ENCODE measurements around the gene TWIST2. TPM values are rescaled to one million over a fixed set of nuclear protein-coding genes. Genes with fewer than 3 reads are reported as not detected.

The TWIST2 gene
- total and polyA plus RNA-seq, 8 donors = 0.58 to 58.0 (median 12.3) TPM

- H3K4me3 ChIP-seq = no peak overlapping the region
- intact Hi-C loops (cut with DNase I; ENCODE audit: low total_unique reads) = no loop called here
- peaks cover 0 to 11% (median 0%) of the 10 kb centered on the region in 4 donors for H3K36me3 ChIP-seq
- H3K27ac ChIP-seq = no peak overlapping the region
- peaks cover 0 to 13% (median 2%) of the 10 kb centered on the region in 4 donors for H3K4me1 ChIP-seq
- H3K9me3 ChIP-seq = no peaks in the 10 kb centered on the region
- peaks cover 0 to 13% (median 0%) of the 10 kb centered on the region in 3 donors for H3K27me3 ChIP-seq
- TF ChIP-seq POLR2A (IDR thresholded peaks at IDR 0.05) = no peak
- no peak for TF ChIP-seq CTCF (IDR thresholded peaks at IDR 0.05)
- no peak for TF ChIP-seq EP300 (IDR thresholded peaks at IDR 0.05)
- WGBS, 5 donors = 77 to 81% (median 80%) methylated on average over 23 to 26 of the region's 26 CpGs
- peak in 1 of 2 donors; percentile 20 for DNase-seq
Measured at GRCh38 chr2:238912228-238912915, 64.5 kb downstream of the TWIST2 start.

GRCh38 chr2:238912916-238913875 is 65.3 kb downstream of the TWIST2 start:
- peak in 1 of 2 donors; percentile 18 for DNase-seq
- H3K4me3 ChIP-seq = no peak overlapping the region
- H3K27me3 ChIP-seq = peaks cover 0 to 12% (median 0%) of the 10 kb centered on the region in 3 donors
- peaks cover 0 to 13% (median 2%) of the 10 kb centered on the region in 4 donors for H3K4me1 ChIP-seq
- intact Hi-C loops (cut with DNase I; ENCODE audit: low total_unique reads) = no loop called here
- WGBS, 5 donors = 65 to 78% (median 73%) methylated on average over 10 to 20 of the region's 20 CpGs
- no peaks in the 10 kb centered on the region for H3K9me3 ChIP-seq
- TF ChIP-seq CTCF (IDR thresholded peaks at IDR 0.05) (no peak), POLR2A (IDR thresholded peaks at IDR 0.05) (no peak), POLR2AphosphoS5 (IDR thresholded peaks at IDR 0.05) (no peak), EP300 (IDR thresholded peaks at IDR 0.05) (no peak)
- peaks cover 0 to 11% (median 0%) of the 10 kb centered on the region in 4 donors for H3K36me3 ChIP-seq
- no peak overlapping the region for H3K27ac ChIP-seq

DNA sequence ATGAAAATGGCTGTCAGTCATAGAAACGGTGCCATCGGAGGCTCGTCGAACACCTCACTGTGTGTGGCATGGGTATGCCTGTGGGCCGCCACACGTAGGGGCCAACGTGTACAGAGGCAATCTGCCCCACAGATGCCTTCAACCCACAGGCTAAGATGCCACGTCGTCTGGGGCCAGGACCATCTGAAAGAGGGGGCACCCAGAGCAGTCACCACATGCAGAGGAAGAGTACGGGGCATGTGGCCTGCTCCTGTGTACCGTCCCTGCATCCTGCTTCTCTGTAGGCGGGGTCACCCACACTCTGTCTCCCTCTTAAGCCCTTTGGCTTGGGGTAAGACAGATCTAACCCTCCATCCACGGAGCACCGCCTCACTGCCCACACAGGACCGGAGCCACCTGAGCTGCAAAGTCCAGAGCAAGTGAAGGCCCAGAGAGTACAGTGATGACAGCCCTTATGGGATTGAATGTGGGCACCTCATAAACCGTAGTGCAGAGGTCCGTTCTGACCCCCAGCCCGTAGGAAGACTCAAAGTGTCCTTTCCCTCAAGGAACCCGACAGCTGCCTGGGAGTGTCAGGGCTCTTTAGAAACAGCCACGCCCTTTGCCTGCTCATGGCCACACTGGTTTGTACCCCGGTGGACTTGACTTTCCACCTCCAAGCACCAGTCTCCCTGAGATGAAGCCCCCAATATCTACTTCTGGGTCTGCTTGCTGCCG is 66.2 kb downstream of the TWIST2 start:
- intact Hi-C loops (cut with DNase I; ENCODE audit: low total_unique reads) = no loop called here
- WGBS, 5 donors = 87 to 89% (median 89%) methylated on average over 19 to 22 of the region's 22 CpGs
- H3K36me3 ChIP-seq = peaks cover 0 to 11% (median 0%) of the 10 kb centered on the region in 4 donors
- H3K27me3 ChIP-seq = peaks cover 0 to 12% (median 0%) of the 10 kb centered on the region in 3 donors
- H3K4me1 ChIP-seq = peaks cover 0 to 11% (median 2%) of the 10 kb centered on the region in 4 donors
- H3K9me3 ChIP-seq = no peaks in the 10 kb centered on the region
- TF ChIP-seq POLR2A (IDR thresholded peaks at IDR 0.05) (no peak), POLR2AphosphoS5 (IDR thresholded peaks at IDR 0.05) (no peak), EP300 (IDR thresholded peaks at IDR 0.05) (no peak), CTCF (IDR thresholded peaks at IDR 0.05) (no peak)
- H3K27ac ChIP-seq = no peak overlapping the region
- H3K4me3 ChIP-seq = no peak overlapping the region
- no peak for DNase-seq

GRCh38 chr2:238914648-238915015 is 66.7 kb downstream of the TWIST2 start:
- Histone ChIP-seq H3K36me3 (peaks cover 0 to 11% (median 0%) of the 10 kb centered on the region in 4 donors), H3K27ac (no peak overlapping the region), H3K4me3 (no peak overlapping the region), H3K4me1 (peaks cover 0 to 5% (median 0%) of the 10 kb centered on the region in 4 donors), H3K9me3 (no peaks in the 10 kb centered on the region), H3K27me3 (peaks cover 0 to 12% (median 0%) of the 10 kb centered on the region in 3 donors)
- no peak for DNase-seq
- intact Hi-C loops (cut with DNase I; ENCODE audit: low total_unique reads) = no loop called here
- 77 to 86% (median 82%) methylated on average over 11 of the region's 11 CpGs for WGBS, 5 donors
- TF ChIP-seq CTCF (IDR thresholded peaks at IDR 0.05) (no peak), POLR2AphosphoS5 (IDR thresholded peaks at IDR 0.05) (no peak), EP300 (IDR thresholded peaks at IDR 0.05) (no peak), POLR2A (IDR thresholded peaks at IDR 0.05) (no peak)

Data from stomach (tissue), 9 donors.